Testis (tissue), 3 donors: ENCODE measurements around the gene DYRK1B. TPM values are rescaled to one million over a fixed set of nuclear protein-coding genes. Genes with fewer than 3 reads are reported as not detected.

ENCODE experiments used
- DNase-seq: peaks from one replicate; pipeline ENCODE4 v3.0.0-alpha.2; 2019
- H3K27ac ChIP-seq, 2 donors: fragments of 200-600 bp; sonication (generic); one replicate each; pipeline ENCODE4 v1.5.1; 2019
- H3K27me3 ChIP-seq: fragments of 200-600 bp; sonication (generic); one replicate; pipeline ENCODE4 v1.5.1; 2019
- H3K36me3 ChIP-seq: fragments of 200-600 bp; sonication (generic); one replicate; pipeline ENCODE4 v1.5.1; 2017; ENCODE audit warnings: low read depth; ENCODE audit errors: missing control alignments
- H3K4me1 ChIP-seq: fragments of 200-600 bp; sonication (generic); one replicate; pipeline ENCODE4 v1.5.1; 2019
- H3K4me3 ChIP-seq, 2 donors: fragments of 200-600 bp; sonication (generic); one replicate each; pipeline ENCODE4 v1.5.1; 2017 to 2019
- H3K9me3 ChIP-seq: fragments of 200-600 bp; sonication (generic); one replicate; pipeline ENCODE4 v1.5.1; 2017
- POLR2A ChIP-seq: fragments of 450-650 bp; IDR thresholded peaks from one replicate; pipeline ENCODE4 v1.6.1; 2017; ENCODE audit warnings: antibody characterized with exemption, mild to moderate bottlenecking, moderate library complexity
- WGBS, 2 donors: methylation state at CpG; one replicate each; pipeline ENCODE4 v1.1.5; 2018; 5-methylcytosine and 5-hydroxymethylcytosine counted together
- intact Hi-C: fragments of 100-400 bp; cut with DNase I; formaldehyde crosslinking; loops from one replicate; pipeline ENCODE4 v1.15.1; 2023; ENCODE audit warnings: low total_unique reads
- polyA plus RNA-seq: library from polyadenylated mRNA; stranded (reverse); fragments of 350-450 nt; fragmentation: Illumina TruSeq; extraction: RNeasy Lipid Tissue Mini Kit (QIAGEN cat#74804); gene quantifications from one replicate; pipeline ENCODE4 v1.2.3, GENCODE V29; 2014; ENCODE audit warnings: low read depth, low replicate concordance; ENCODE audit not compliant: insufficient read depth
- total RNA-seq, 2 donors: library from RNA; depleted of rRNA; stranded (reverse); fragments of >200 nt; gene quantifications; one replicate each; pipeline ENCODE4 v1.2.3, GENCODE V29; 2016
- TF ChIP-seq, protein P1 (sequence below), 3 experiments: fragments of 450-650 bp in 2 of 3; fragments of 200-600 bp in 1 of 3; sonication (generic) in 1 of 3; IDR thresholded peaks; one replicate each; pipeline ENCODE4 v1.5.1; 2016 to 2019; ENCODE audit warnings: antibody characterized with exemption in 3 of 3, mild to moderate bottlenecking in 2 of 3, moderate library complexity in 1 of 3

Gene DYRK1B
- total and polyA plus RNA-seq, 3 donors from 2014 or later, result 90.8 to 127 (median 124) TPM

DNA sequence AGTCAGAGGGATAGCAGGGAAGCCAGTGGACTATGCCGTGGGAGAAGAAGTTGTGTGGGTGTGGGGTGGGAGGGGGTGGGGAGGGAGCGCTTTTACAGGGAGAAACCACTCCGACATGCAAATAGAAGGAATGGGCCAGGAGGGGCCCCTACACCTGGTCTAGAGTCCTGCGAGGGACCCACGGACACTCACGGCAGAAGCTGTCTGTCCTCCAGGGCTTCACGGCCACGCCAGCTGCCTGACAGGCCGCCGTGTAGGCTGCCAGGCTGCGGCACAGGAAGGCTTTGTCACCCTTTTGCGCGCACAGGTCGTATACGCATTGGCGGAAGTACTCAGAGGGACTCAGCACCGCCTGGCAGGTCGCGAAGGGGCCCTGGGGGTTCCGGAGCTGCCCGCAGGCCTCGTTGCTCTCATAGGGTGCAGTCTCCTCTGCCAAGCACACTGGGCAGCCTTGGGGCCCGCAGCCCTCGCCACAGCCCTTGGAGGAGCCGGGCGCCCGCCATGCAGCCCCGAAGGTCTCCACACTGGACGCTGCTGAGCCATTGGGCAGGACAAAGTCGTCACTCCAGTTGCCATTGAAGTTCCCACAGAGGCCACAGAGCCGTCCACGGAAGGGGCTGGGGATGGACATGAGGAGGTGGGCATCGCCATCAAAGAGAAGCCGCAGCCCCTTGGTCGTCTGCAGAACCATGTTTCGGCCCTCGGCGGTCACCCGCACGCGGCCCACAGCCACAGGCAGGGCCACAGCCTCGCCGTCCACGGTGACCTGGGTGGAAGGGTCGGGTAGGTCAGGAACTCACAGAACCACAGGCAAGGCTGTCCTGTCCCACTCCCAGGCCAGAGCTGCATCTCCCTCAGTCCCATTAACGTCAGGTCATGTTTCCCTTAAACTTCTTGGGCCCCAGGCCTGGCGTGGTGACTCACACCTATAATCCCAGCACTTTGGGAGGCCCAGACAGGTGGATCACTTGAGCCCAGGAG, 38.2 kb upstream of the DYRK1B start:
- no peaks in the 10 kb centered on the region for H3K36me3 ChIP-seq
- H3K4me3 ChIP-seq, result no peak overlapping the region
- no peaks in the 10 kb centered on the region for H3K4me1 ChIP-seq
- no peak overlapping the region for H3K27ac ChIP-seq
- no peaks in the 10 kb centered on the region for H3K27me3 ChIP-seq
- DNase-seq, result no peak
- 80 to 91% methylated on average over 16 to 46 of the region's 47 CpGs for WGBS, 2 donors
- no peaks in the 10 kb centered on the region for H3K9me3 ChIP-seq
- intact Hi-C loops, result no loop called here
- no peak for TF ChIP-seq POLR2A
- TF ChIP-seq, protein P1, sequence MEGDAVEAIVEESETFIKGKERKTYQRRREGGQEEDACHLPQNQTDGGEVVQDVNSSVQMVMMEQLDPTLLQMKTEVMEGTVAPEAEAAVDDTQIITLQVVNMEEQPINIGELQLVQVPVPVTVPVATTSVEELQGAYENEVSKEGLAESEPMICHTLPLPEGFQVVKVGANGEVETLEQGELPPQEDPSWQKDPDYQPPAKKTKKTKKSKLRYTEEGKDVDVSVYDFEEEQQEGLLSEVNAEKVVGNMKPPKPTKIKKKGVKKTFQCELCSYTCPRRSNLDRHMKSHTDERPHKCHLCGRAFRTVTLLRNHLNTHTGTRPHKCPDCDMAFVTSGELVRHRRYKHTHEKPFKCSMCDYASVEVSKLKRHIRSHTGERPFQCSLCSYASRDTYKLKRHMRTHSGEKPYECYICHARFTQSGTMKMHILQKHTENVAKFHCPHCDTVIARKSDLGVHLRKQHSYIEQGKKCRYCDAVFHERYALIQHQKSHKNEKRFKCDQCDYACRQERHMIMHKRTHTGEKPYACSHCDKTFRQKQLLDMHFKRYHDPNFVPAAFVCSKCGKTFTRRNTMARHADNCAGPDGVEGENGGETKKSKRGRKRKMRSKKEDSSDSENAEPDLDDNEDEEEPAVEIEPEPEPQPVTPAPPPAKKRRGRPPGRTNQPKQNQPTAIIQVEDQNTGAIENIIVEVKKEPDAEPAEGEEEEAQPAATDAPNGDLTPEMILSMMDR (IDR thresholded peaks at IDR 0.05), result no peak

DNA sequence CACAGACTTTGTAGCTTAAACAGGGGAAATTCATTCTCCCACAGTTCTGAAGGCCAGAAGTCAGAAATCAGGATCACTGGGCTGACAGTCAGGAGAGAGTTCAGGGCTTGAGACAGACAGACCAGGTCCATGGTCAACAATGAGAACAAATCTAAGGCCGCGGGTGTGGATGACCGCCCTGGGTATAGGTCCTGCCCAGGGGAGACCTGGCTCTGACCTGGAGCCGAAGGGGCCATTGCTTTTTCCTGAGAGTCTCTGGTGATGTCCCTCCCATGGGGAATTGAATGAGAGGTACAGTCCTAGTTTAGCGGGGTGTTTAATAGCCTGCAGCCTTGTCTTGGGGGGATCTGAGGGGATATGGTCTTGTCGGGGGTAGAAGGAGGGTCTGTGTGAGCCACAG, 37.4 kb upstream of the DYRK1B start:
- TF ChIP-seq POLR2A, result no peak
- TF ChIP-seq, protein P1 (IDR thresholded peaks at IDR 0.05), result no peak
- H3K36me3 ChIP-seq, result no peaks in the 10 kb centered on the region
- intact Hi-C loops, result no loop called here

DNA sequence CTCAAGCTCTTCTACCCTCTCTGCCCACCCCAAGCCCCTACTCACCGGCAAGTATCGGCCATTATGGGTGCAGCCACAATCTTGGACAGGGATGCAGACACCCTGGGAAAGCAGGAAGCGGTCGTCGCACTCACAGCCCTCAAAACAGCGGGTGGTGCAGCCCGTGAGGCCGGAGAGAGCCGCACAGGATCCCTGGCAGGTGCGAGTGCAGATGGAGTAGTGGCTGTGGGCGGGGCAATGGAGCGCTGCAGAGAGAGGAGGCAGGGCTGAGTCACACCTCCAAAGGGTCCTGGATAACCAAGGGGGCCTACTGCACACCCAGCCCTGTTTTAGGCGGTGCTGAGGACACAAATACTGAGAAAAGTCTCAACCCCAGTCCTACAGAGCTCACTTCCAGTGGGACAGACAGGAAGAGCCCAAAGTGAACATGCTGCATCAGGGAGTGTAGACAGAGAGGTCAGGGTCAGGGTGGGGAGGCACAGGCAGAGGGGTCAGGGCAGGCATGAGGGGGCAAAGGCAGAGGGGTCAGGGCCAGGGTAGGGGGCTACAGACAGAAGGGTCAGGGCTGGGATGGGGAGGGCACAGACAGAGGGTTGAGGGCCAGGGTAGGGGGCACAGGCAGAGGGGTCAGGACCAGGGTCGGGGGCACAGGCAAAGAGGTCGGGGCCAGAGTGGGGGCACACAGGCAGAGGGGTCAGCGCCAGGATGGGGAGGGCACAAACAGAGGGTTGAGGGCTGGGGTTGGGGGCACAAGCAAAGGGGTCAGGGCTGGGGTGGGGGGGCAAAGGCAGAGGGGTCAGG, 36.4 kb upstream of the DYRK1B start:
- no peaks in the 10 kb centered on the region for H3K4me1 ChIP-seq

More for the DNA sequence above, 37.4 kb upstream of the DYRK1B start:
- no peaks in the 10 kb centered on the region for H3K4me1 ChIP-seq
- no peak overlapping the region for H3K4me3 ChIP-seq
- no peak for DNase-seq
- no peaks in the 10 kb centered on the region for H3K27me3 ChIP-seq
- no peak overlapping the region for H3K27ac ChIP-seq
- no peaks in the 10 kb centered on the region for H3K9me3 ChIP-seq
- 88 to 95% methylated on average over 3 to 6 of the region's 6 CpGs for WGBS, 2 donors

DNA sequence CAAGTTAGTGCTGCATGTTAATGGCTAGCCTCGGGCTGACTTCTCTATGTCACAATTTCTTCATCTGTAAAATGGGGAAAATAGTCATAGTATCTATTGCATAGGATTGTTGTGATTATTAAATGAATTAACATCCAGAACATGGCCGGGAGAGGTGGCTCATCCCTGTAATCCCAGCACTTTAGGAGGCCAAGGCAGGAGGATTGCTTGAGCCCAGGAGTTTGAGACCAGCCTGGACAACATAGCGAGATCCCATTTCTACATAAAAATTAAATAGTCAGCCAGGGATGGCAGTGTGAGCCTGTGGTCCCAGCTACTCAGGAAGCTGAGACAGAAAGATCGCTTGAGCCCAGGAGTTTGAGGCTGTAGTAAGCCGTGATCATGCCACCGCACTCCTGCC, 34.0 kb upstream of the DYRK1B start:
- Histone ChIP-seq H3K27me3 (no peaks in the 10 kb centered on the region), H3K9me3 (no peaks in the 10 kb centered on the region), H3K36me3 (no peaks in the 10 kb centered on the region), H3K27ac (no peak overlapping the region), H3K4me3 (no peak overlapping the region), H3K4me1 (no peaks in the 10 kb centered on the region)
- 81 to 94% methylated on average over 6 of the region's 6 CpGs for WGBS, 2 donors
- intact Hi-C loops, result no loop called here
- no peak for TF ChIP-seq POLR2A
- TF ChIP-seq, protein P1 (IDR thresholded peaks at IDR 0.05), result no peak
- no peak for DNase-seq

More for the DNA sequence above, 36.4 kb upstream of the DYRK1B start:
- H3K36me3 ChIP-seq, result no peaks in the 10 kb centered on the region
- no peak for TF ChIP-seq POLR2A
- TF ChIP-seq, protein P1 (IDR thresholded peaks at IDR 0.05), result no peak
- intact Hi-C loops, result no loop called here
- DNase-seq, result no peak
- H3K27me3 ChIP-seq, result no peaks in the 10 kb centered on the region
- no peaks in the 10 kb centered on the region for H3K9me3 ChIP-seq
- no peak overlapping the region for H3K4me3 ChIP-seq
- no peak overlapping the region for H3K27ac ChIP-seq
- WGBS, 2 donors, result 54 to 65% methylated on average over 15 to 16 of the region's 16 CpGs
